NCI-H460 (cell line): ENCODE results near the gene BATF2. TPM values are rescaled to one million over a fixed set of nuclear protein-coding genes. Genes with fewer than 3 reads are reported as not detected.
"Not testable (repeated sequence)": the region's sequence is repeated elsewhere in the genome, so short reads cannot be mapped to it uniquely, and the experiment has no call there.

ENCODE experiments used
- DNase-seq: peaks from one replicate; pipeline ENCODE4 v3.0.0-alpha.2; 2016; ENCODE audit warnings: low read depth; ENCODE audit errors: extremely low read depth
- polyA plus RNA-seq: library from polyadenylated mRNA; depleted of rRNA; stranded (reverse); fragments of >200 nt; gene quantifications from 2 replicates; pipeline ENCODE4 v1.2.3, GENCODE V29; 2014; cell fraction: nucleus; rRNA removed
- total RNA-seq: library from RNA; depleted of rRNA; stranded (reverse); fragments of >200 nt; shearing (Covaris generic); gene quantifications from 2 replicates; pipeline ENCODE4 v1.2.3, GENCODE V29; 2014; rRNA removed

BATF2 gene
- total RNA-seq: 1.6 TPM in 2 replicates
- polyA plus RNA-seq: 0.17 and 2.0 TPM in 2 replicates

GRCh38 chr11:64996710-64997380 lies at the start of gene BATF2:
BATF2 (minus strand) TSS chr11:64996971; CDS start chr11:64996914, 57 bp downstream.
- DNase-seq: peak; percentile 46

GRCh38 chr11:65045728-65046127 lies 49.0 kb upstream of the BATF2 start:
- no peak for DNase-seq

- DNase-seq: no peak
Measured at GRCh38 chr11:65045061-65045460, 48.3 kb upstream of the BATF2 start.

- DNase-seq: no peak
Measured at GRCh38 chr11:65043881-65044501, 47.2 kb upstream of the BATF2 start.

- DNase-seq: no peak
Measured at GRCh38 chr11:65042891-65043290, 46.1 kb upstream of the BATF2 start.

GRCh38 chr11:65040847-65041622 lies 44.3 kb upstream of the BATF2 start, which contains the start of gene SAC3D1:
SAC3D1 (plus strand) TSS chr11:65041210; CDS start chr11:65041293, 83 bp downstream.
- DNase-seq: peak; percentile 90

DNA sequence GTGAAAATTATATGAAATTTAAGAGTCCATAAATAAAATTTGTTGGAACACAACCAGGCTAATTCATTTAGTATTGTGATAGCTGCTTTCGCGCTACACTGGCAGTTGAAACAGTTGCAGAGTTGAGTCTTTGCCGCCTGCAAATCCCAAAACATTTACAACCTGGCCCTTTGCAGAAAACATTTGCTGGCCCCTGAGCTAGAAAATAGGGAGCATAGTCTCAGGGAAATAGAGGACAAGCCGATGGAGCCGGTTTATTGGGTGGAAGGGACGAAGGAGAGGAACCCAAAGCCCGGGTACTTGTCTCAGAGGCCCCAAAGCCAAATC lies 43.7 kb upstream of the BATF2 start:
- DNase-seq: no peak

DNA sequence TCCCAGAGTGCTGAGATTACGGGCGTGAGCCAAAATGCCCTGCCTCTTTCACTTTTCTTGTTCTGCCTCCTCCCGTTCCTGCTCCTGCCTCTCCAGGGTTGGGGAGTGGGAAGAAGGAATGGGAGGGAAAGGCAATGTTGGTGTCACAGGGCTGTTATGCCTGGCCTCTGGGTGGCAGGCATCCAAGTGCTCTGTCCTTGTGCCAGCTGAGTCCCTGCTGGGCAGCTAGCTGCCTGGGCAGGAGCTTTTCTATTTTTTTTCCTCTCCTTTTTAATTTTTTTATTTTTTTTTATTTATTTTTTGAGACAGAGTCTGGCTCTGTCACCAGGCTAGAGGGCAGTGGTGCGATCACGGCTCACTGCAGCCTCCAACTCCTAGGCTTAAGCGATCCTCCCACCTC lies 40.2 kb upstream of the BATF2 start:
- DNase-seq: no peak

DNA sequence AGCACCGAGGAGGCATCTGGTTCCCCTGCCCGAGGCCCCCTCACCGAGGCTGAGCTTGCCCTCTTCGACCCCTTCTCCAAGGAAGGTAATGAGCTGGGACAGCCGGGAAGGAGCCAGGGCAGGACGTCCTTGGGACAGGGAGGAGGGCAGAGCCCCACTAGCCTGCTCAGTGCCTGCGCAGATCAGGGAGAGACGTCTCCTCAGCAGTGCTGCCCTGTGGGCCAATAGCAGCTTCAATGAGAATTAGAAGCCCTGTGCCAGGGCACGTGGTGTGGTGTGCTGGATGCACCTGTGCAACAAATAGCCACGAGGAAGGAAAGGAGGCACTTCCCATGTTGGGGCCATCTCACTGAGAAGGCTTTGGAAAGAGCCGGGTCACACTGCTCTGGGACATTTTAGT lies 38.8 kb upstream of the BATF2 start:
- no peak for DNase-seq

- no peak for DNase-seq
Measured at GRCh38 chr11:65034423-65034822, 37.7 kb upstream of the BATF2 start.

DNA sequence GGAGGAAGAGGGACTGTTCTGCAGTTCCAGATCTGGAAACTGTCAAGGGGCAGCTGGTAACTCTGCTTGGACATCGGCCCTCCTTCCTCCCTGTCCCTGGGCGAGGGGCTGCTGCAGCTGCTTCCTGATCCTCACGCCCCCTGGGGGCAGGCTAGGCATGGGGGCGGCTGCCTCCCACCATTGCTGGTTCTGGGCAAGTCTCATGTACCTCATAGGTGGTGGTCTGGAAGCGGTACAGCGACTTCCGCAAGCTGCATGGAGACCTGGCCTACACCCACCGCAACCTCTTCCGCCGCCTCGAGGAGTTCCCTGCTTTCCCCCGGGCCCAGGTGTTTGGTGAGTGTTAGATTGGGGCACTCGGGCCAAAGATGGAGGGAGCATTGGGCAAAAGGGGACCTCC lies 35.4 kb upstream of the BATF2 start:
- DNase-seq: no peak

GRCh38 chr11:65027213-65028067 lies 30.7 kb upstream of the BATF2 start, which contains the start of gene SNX15:
SNX15 (plus strand) TSS chr11:65027439; CDS start chr11:65027538, 99 bp downstream.
- DNase-seq: peak; percentile 91

- no peak for DNase-seq
Measured at GRCh38 chr11:65026810-65027209, 30.0 kb upstream of the BATF2 start.

DNA sequence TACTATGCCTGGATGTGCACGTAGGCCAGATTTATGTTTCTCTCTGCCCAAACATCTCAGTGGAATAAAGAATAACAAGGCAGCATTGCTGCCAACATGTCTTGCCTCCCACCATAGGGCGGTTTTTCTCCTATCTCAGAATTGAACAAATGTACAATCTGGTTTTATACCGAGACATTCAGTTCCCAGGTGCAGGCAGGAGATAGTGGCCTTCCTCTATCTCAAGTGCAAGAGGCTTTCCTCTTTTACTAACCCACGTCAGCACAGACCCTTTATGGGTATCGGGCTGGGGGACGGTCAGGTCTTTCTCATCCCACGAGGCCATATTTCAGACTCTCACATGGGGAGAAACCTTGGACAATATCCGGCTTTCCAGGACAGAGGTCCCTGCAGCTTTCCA lies 26.7 kb upstream of the BATF2 start:
- DNase-seq: not testable (repeated sequence)

- DNase-seq: no peak
Measured at GRCh38 chr11:65021509-65021908, 24.7 kb upstream of the BATF2 start.

DNA sequence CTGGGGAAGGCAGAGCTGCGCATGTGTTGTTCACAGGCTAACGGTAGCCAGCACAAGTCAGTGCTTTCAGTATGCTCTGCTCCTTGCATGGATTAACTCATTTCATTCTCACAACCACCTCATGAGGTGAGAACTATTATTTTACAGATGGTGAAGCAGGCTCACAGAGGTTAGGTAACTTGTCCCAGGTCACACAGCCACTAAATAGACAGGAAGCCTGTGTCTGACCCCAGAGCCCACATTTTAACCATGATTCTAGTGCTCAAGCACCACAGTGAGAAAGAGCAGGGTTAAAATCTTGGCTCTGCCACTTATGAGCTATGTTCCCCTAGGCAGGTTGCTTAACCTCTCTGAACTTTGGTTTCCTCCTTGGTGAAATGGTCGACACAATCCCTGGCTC lies 24.2 kb upstream of the BATF2 start:
- no peak for DNase-seq

- no peak for DNase-seq
Measured at GRCh38 chr11:65019824-65020223, 23.1 kb upstream of the BATF2 start.

DNA sequence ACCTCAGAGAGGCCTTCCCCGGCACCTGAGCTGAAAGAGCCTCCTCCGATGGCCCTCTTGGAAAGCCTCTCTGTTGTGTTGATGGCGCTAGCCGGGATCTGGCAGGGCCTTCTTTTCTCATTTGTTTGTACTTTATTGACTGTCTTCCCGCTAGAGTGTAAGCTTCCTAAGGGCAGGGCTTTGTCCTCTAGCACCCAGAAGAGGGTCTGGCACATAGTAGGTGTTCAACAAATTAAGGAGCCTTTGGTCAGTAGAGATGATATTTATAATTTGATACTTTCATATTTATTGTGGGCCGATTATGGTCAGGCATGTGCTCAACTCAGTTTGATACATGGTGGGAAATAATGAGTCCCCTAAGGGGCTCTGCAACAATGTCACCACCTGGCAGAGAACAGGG lies 21.2 kb upstream of the BATF2 start:
- DNase-seq: no peak

- no peak for DNase-seq
Measured at GRCh38 chr11:65016705-65017104, 19.9 kb upstream of the BATF2 start.

DNA sequence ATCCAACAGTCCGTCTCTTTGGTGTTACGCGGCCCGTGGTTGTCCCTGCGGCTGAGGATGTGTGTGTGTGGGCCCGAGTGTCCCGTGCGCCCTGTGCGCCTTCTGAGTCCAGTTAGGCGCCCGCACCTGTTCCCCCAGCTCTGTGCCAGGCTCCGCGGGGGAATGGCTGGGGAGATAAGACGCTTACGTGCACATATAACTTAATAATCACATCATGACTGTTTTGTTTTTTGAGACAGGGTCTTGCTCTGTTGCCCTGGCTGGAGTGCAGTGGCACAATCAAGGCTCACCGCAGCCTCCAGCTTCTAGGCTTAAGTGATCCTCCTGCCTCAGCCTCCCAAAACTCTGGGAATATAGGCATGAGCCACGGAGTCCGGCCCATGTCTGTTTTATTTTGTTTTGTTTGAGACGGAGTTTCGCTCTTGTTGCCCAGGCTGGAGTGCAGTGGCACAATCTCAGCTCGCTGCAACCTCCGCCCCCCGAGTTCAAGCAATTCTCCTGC lies 18.0 kb upstream of the BATF2 start:
- DNase-seq: no peak
